ENCODE results near the gene SUN2. TPM values are rescaled to one million over a fixed set of nuclear protein-coding genes. Genes with fewer than 3 reads are reported as not detected.

Gene SUN2
- total and polyA plus RNA-seq, 10 of the 15 experiments (the other 5 are each of a cell fraction or from before 2014, with no cell fraction given) = 0.18 to 107 (median 35.9) TPM

DNA sequence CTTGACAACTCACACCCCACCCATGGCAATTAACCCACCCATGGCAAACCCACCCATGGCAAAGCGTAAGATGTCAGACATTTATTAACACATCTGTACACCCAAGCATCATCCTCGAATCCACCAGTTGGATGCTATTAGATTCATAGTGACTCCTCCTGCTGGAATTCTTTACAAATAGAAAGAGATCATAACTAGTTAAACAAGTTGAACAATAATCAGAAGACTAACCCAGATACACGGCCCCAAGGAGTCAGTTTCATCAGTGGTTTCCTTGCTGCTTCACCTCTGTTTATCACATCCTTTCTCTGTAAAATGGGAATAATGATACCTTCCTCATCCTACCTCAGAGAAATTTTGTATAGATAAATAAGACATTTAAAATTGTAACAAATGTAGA is 44.9 kb downstream of the SUN2 start (continued):
- TF ChIP-seq, protein P1, sequence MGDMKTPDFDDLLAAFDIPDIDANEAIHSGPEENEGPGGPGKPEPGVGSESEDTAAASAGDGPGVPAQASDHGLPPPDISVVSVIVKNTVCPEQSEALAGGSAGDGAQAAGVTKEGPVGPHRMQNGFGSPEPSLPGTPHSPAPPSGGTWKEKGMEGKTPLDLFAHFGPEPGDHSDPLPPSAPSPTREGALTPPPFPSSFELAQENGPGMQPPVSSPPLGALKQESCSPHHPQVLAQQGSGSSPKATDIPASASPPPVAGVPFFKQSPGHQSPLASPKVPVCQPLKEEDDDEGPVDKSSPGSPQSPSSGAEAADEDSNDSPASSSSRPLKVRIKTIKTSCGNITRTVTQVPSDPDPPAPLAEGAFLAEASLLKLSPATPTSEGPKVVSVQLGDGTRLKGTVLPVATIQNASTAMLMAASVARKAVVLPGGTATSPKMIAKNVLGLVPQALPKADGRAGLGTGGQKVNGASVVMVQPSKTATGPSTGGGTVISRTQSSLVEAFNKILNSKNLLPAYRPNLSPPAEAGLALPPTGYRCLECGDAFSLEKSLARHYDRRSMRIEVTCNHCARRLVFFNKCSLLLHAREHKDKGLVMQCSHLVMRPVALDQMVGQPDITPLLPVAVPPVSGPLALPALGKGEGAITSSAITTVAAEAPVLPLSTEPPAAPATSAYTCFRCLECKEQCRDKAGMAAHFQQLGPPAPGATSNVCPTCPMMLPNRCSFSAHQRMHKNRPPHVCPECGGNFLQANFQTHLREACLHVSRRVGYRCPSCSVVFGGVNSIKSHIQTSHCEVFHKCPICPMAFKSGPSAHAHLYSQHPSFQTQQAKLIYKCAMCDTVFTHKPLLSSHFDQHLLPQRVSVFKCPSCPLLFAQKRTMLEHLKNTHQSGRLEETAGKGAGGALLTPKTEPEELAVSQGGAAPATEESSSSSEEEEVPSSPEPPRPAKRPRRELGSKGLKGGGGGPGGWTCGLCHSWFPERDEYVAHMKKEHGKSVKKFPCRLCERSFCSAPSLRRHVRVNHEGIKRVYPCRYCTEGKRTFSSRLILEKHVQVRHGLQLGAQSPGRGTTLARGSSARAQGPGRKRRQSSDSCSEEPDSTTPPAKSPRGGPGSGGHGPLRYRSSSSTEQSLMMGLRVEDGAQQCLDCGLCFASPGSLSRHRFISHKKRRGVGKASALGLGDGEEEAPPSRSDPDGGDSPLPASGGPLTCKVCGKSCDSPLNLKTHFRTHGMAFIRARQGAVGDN (IDR thresholded peaks at IDR 0.05) = no peak

DNA sequence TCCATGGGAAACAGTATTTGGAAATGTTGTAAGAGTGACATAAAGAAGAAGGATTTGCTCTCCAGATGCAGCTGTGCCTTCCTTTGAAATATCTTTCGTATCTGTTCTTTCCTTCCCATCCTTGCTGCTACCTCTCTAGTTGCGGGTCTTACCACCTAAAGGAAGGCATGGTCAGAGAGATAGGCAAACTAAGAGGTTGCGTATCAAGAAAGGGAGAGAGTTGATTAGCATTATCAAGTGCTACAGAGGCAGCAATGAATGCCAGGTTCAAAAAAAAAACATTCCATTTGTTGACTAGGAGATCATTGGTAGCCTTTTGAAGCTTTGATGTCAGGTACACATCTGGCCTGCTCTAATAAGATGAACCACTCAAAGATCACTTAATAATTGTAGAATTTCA is 45.4 kb downstream of the SUN2 start:
- WGBS (ENCODE audit: insufficient coverage, insufficient replicate concordance, low lambda C conversion rate, missing lambda C conversion rate) = 98% methylated on average over 3 of the region's 3 CpGs
- peaks cover 2 to 12% of the 10 kb centered on the region in 2 experiments for H3K36me3 ChIP-seq (ENCODE audit: control insufficient read depth in 2 of 2, insufficient read depth in 2 of 2, low read length in 1 of 2)
- H3K4me1 ChIP-seq (ENCODE audit: control insufficient read depth, insufficient read depth, low read length) = peaks cover 17% of the 10 kb centered on the region
- no peak overlapping the region for H3K9ac ChIP-seq (ENCODE audit: control insufficient read depth, insufficient read depth, low read length)
- BruUV-seq (replicated peaks) = no TSS peak
- TF ChIP-seq EED (IDR thresholded peaks at IDR 0.05; ENCODE audit: low read depth) (no peak), KAT2A (conservative IDR thresholded peaks at IDR 0.05; ENCODE audit: control insufficient read depth, low read depth, low read length) (no peak), SUPT20H (IDR thresholded peaks at IDR 0.05; ENCODE audit: borderline replicate concordance, control insufficient read depth, low read depth, low read length) (no peak), RELA (IDR thresholded peaks at IDR 0.05; ENCODE audit: borderline replicate concordance, partially characterized antibody) (no peak), CBX3 (IDR thresholded peaks at IDR 0.05; ENCODE audit: borderline replicate concordance, low read depth) (no peak), SMAD1 (IDR thresholded peaks at IDR 0.05; ENCODE audit: low read depth, partially characterized antibody) (no peak), PAX8 (IDR thresholded peaks at IDR 0.05) (no peak), RAD51 (IDR thresholded peaks at IDR 0.05) (no peak), MTA2 (IDR thresholded peaks at IDR 0.05; ENCODE audit: low read depth) (no peak), LARP7 (IDR thresholded peaks at IDR 0.05) (no peak), SMC3 (IDR thresholded peaks at IDR 0.05; ENCODE audit: borderline replicate concordance, low read length) (no peak), HDAC6 (IDR thresholded peaks at IDR 0.05; ENCODE audit: unreplicated experiment) (no peak), JUND (IDR thresholded peaks at IDR 0.05; ENCODE audit: low read depth, low read length) (no peak), NFYA (IDR thresholded peaks at IDR 0.05; ENCODE audit: borderline replicate concordance, low read depth, low read length) (no peak), SMAD5 (IDR thresholded peaks at IDR 0.05; ENCODE audit: low read depth) (no peak)
- intact Hi-C loops (cut with micrococcal nuclease; ENCODE audit: unreplicated experiment) = no loop called here
- no peaks in the 10 kb centered on the region for H3K27me3 ChIP-seq (replicated peaks in 1 of 2; ENCODE audit: control insufficient read depth in 2 of 2, insufficient read depth in 2 of 2, low read length in 1 of 2)
- ATAC-seq = no peak
- no peaks in the 10 kb centered on the region for H3K9me3 ChIP-seq (replicated peaks; ENCODE audit: control insufficient read depth, insufficient read depth, low read length)
- 0 out of 2 replicates have a peak overlapping the region, but pooled peaks have one; percentile 27 for H3K4me3 ChIP-seq
- peaks cover 90% of the 10 kb centered on the region for H3K79me2 ChIP-seq (ENCODE audit: control insufficient read depth, insufficient read depth, low read length)
- no peak for DNase-seq (ENCODE audit: low read depth, low spot score)
- ChIA-PET SMC1A (ENCODE audit: uncharacterized antibody, unreplicated experiment) (interaction anchor here (1.0 to 5.5 kb wide), 3 partner anchors 12 to 29 kb away, joined by 3 to 54 read pairs (median 4); partner anchors contain the start of gene TOMM22), RAD21 (ENCODE audit: unreplicated experiment) (interaction anchor here (4.1 kb wide), 1 partner anchor 13 kb away, joined by 30 read pairs; no protein-coding TSS in a partner anchor), POLR2A (interaction anchor here (0.8 kb wide), 1 partner anchor 47 kb away, joined by 5 read pairs; no protein-coding TSS in a partner anchor), CTCF (interaction anchor here (1.3 to 1.4 kb wide), 3 partner anchors 15 to 56 kb away, joined by 3 to 7 read pairs (median 4); no protein-coding TSS in a partner anchor)
- in situ Hi-C loops (cut with MboI) = no loop called here
- no peak overlapping the region for H3K4me2 ChIP-seq (ENCODE audit: control insufficient read depth, insufficient read depth)
- H2AFZ ChIP-seq (ENCODE audit: control insufficient read depth, low read depth, low read length) = no peak overlapping the region
- peaks cover 22% of the 10 kb centered on the region for H4K20me1 ChIP-seq (ENCODE audit: control insufficient read depth, insufficient read depth)
- no peak overlapping the region for H3K27ac ChIP-seq (ENCODE audit: control insufficient read depth, insufficient read depth)
- FAIRE-seq = no peak

Measured in GM12878 (cell line).